SK-N-MC (cell line): ENCODE measurements around the gene TWSG1.
"Not testable (repeated sequence)": the region's sequence is repeated elsewhere in the genome, so short reads cannot be mapped to it uniquely, and the experiment has no call there.

ENCODE experiments used
- DNase-seq: peaks from one replicate; pipeline ENCODE4 v3.0.0-alpha.2; 2011; ENCODE audit warnings: low read depth, low spot score
- H3K27ac ChIP-seq: fragments of 200-600 bp; sonication (generic); 2 replicates; pipeline ENCODE4 v1.5.1; 2016; ENCODE audit warnings: mixed run types
- H3K36me3 ChIP-seq: fragments of 200-600 bp; sonication (generic); 2 replicates; pipeline ENCODE4 v1.6.1; 2017; ENCODE audit warnings: antibody characterized with exemption, low read length, mixed read lengths; ENCODE audit not compliant: insufficient read depth
- H3K4me3 ChIP-seq: fragments of 200-600 bp; sonication (generic); 2 replicates; pipeline ENCODE4 v1.5.1; 2016
- H3K9ac ChIP-seq: fragments of 200-600 bp; sonication (generic); 2 replicates; pipeline ENCODE4 v1.8.0; 2017; ENCODE audit warnings: mixed run types, mixed read lengths; ENCODE audit not compliant: insufficient read length
- H3K9me3 ChIP-seq: fragments of 200-600 bp; sonication (generic); 2 replicates; pipeline ENCODE4 v1.6.1; 2017; ENCODE audit warnings: low read depth, mild to moderate bottlenecking, antibody characterized with exemption, low read length, moderate library complexity, mixed read lengths
- EZH2 ChIP-seq: fragments of 200-600 bp; sonication (generic); IDR thresholded peaks from one replicate; pipeline ENCODE4 v1.6.1; 2017; ENCODE audit warnings: antibody characterized with exemption
- FOXP2 ChIP-seq: optimal IDR thresholded peaks from 2 replicates; pipeline ENCODE3; 2011; ENCODE audit warnings: mild to moderate bottlenecking, moderate library complexity; ENCODE audit not compliant: insufficient read depth; ENCODE audit errors: extremely low read length, control extremely low read depth
- POLR2AphosphoS5 ChIP-seq: IDR thresholded peaks from 2 replicates; pipeline ENCODE4 v1.6.1; 2012; ENCODE audit warnings: mild to moderate bottlenecking, low read depth, low read length, borderline replicate concordance

Gene TWSG1

GRCh38 chr18:9429662-9429993 is 95.1 kb downstream of the TWSG1 start:
- DNase-seq, result no peak
- Histone ChIP-seq H3K27ac (no peak overlapping the region), H3K9ac (no peak overlapping the region), H3K4me3 (no peak overlapping the region), H3K9me3 (no peaks in the 10 kb centered on the region), H3K36me3 (no peaks in the 10 kb centered on the region)
- no peak for TF ChIP-seq FOXP2
- TF ChIP-seq POLR2AphosphoS5, result no peak
- TF ChIP-seq EZH2, result no peak

GRCh38 chr18:9430315-9430714 is 95.7 kb downstream of the TWSG1 start:
- H3K36me3 ChIP-seq, H3K9me3 ChIP-seq, H3K4me3 ChIP-seq, H3K27ac ChIP-seq, H3K9ac ChIP-seq, DNase-seq: not testable (repeated sequence)

DNA sequence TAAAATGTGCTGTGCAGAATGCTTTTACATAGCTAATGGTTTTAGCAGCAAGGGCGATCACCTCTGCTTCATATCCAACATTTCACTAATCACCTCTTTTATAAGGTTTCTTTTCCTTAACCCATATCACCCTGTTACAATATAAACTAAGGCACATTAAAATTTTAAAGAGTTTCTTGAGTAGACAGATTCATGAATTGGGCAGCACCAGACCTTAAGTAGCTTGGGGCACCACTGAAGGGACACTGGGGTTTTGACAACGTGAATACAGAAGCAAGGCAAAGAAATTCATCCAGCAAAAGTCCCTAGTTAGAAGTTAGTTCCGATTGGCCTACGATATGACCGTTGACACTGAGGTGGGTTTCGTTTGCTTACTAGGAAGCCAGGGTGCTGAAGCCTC is 96.7 kb downstream of the TWSG1 start:
- H3K9me3 ChIP-seq, result no peaks in the 10 kb centered on the region
- no peaks in the 10 kb centered on the region for H3K36me3 ChIP-seq
- no peak overlapping the region for H3K27ac ChIP-seq
- H3K9ac ChIP-seq, result no peak overlapping the region
- TF ChIP-seq POLR2AphosphoS5 (no peak), FOXP2 (no peak), EZH2 (no peak)
- no peak for DNase-seq
- no peak overlapping the region for H3K4me3 ChIP-seq

GRCh38 chr18:9433122-9433521 is 98.5 kb downstream of the TWSG1 start:
- not testable (repeated sequence) for H3K4me3 ChIP-seq, H3K36me3 ChIP-seq, H3K27ac ChIP-seq, H3K9me3 ChIP-seq, H3K9ac ChIP-seq, DNase-seq

- H3K27ac ChIP-seq, result no peak overlapping the region
- H3K36me3 ChIP-seq, result no peaks in the 10 kb centered on the region
- no peak overlapping the region for H3K4me3 ChIP-seq
- H3K9me3 ChIP-seq, result no peaks in the 10 kb centered on the region
- no peak for TF ChIP-seq EZH2
- TF ChIP-seq POLR2AphosphoS5, result no peak
- no peak for TF ChIP-seq FOXP2
- no peak for DNase-seq
- no peak overlapping the region for H3K9ac ChIP-seq
These were observed 99.1 kb downstream of the TWSG1 start for GRCh38 chr18:9433671-9434121.

- no peak for DNase-seq
- no peak overlapping the region for H3K9ac ChIP-seq
- TF ChIP-seq POLR2AphosphoS5 (no peak), EZH2 (no peak)
- H3K4me3 ChIP-seq, result no peak overlapping the region
- H3K36me3 ChIP-seq, result no peaks in the 10 kb centered on the region
- no peaks in the 10 kb centered on the region for H3K9me3 ChIP-seq
- no peak overlapping the region for H3K27ac ChIP-seq
These were observed 99.6 kb downstream of the TWSG1 start for GRCh38 chr18:9434122-9434701.

GRCh38 chr18:9435041-9435440 is 100.5 kb downstream of the TWSG1 start:
- no peak overlapping the region for H3K9ac ChIP-seq
- TF ChIP-seq EZH2 (no peak), POLR2AphosphoS5 (no peak), FOXP2 (no peak)
- no peak for DNase-seq

GRCh38 chr18:9436206-9436929 is 101.8 kb downstream of the TWSG1 start:
- Histone ChIP-seq H3K9me3 (no peaks in the 10 kb centered on the region), H3K9ac (peak overlapping the region; percentile 43), H3K4me3 (no peak overlapping the region), H3K36me3 (no peaks in the 10 kb centered on the region), H3K27ac (peak overlapping the region; percentile 73)
- DNase-seq, result no peak
- no peak for TF ChIP-seq POLR2AphosphoS5
- TF ChIP-seq FOXP2, result no peak
- no peak for TF ChIP-seq EZH2

More at GRCh38 chr18:9435041-9435440, 100.5 kb downstream of the TWSG1 start:
- Histone ChIP-seq H3K36me3 (no peaks in the 10 kb centered on the region), H3K9me3 (no peaks in the 10 kb centered on the region), H3K4me3 (no peak overlapping the region), H3K27ac (no peak overlapping the region)

DNA sequence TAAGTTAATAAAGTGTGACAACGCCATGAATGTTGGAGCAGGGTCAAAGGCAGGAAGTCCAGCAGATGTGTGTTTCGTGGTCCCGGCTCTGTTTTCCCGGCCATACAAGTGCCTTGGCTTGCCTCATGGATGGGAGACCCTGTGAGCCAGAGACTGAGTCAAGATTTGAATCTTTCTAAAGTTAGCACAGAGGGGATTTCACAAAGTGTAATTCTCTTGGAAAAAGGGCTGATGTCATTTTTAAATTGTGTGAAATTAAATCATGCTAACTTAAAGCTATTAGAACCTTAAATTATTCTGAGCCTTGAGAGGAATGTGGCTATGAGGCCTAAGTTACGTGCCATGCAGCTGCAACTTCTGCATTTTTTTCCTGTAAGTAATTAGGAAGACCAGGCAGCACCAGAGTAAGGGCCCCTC is 102.5 kb downstream of the TWSG1 start:
- DNase-seq, result no peak
- TF ChIP-seq EZH2 (no peak), POLR2AphosphoS5 (no peak), FOXP2 (no peak)
- Histone ChIP-seq H3K27ac (peak overlapping the region; percentile 73), H3K4me3 (no peak overlapping the region), H3K36me3 (no peaks in the 10 kb centered on the region), H3K9ac (peak overlapping the region; percentile 43), H3K9me3 (no peaks in the 10 kb centered on the region)
